Progenitor cell of endocrine pancreas (in vitro differentiated cells): ENCODE results near the gene LIN7B. TPM values are rescaled to one million over a fixed set of nuclear protein-coding genes. Genes with fewer than 3 reads are reported as not detected.
A peak's percentile ranks its signal among the peaks of the same experiment; 100 is the strongest.

Source experiments
- DNase-seq: peaks from one replicate; pipeline ENCODE4 v3.0.0; 2021; ENCODE audit warnings: low spot score; ENCODE audit not compliant: unreplicated experiment
- H3K27ac Mint-ChIP-seq: 2 replicates; pipeline ENCODE4 v1.8.0; 2021; ENCODE audit warnings: mild to moderate bottlenecking, moderate library complexity, mixed read lengths
- H3K27me3 Mint-ChIP-seq: 2 replicates; pipeline ENCODE4 v1.8.0; 2021; ENCODE audit warnings: mixed read lengths
- H3K36me3 Mint-ChIP-seq: 2 replicates; pipeline ENCODE4 v1.8.0; 2022; ENCODE audit warnings: mixed read lengths; ENCODE audit not compliant: insufficient read depth
- H3K4me1 Mint-ChIP-seq: 2 replicates; pipeline ENCODE4 v1.8.0; 2021; ENCODE audit warnings: low read depth, mixed read lengths
- H3K4me3 Mint-ChIP-seq: 2 replicates; pipeline ENCODE4 v1.8.0; 2021; ENCODE audit warnings: low read depth, mild to moderate bottlenecking, moderate library complexity, mixed read lengths
- H3K9me3 Mint-ChIP-seq: 2 replicates; pipeline ENCODE4 v1.8.0; 2021; ENCODE audit warnings: low read depth, mixed read lengths
- CTCF ChIP-seq: fragments of 200-600 bp; sonication (generic); IDR thresholded peaks from one replicate; pipeline ENCODE4 v1.5.0; 2021; ENCODE audit warnings: antibody characterized with exemption, mild to moderate bottlenecking; ENCODE audit not compliant: unreplicated experiment
- total RNA-seq: library from RNA; stranded (reverse); gene quantifications from 2 replicates; pipeline ENCODE4 v1.2.1, GENCODE V29; 2021

Gene LIN7B
- total RNA-seq, 1 donor from 2014 or later: 7.0 TPM

- no peak overlapping the region for H3K4me3 Mint-ChIP-seq
- H3K4me1 Mint-ChIP-seq: peaks cover 1% of the 10 kb centered on the region
- H3K27me3 Mint-ChIP-seq: peaks cover 19% of the 10 kb centered on the region
- no peaks in the 10 kb centered on the region for H3K9me3 Mint-ChIP-seq
- H3K36me3 Mint-ChIP-seq: no peaks in the 10 kb centered on the region
- DNase-seq: no peak
- TF ChIP-seq CTCF: no peak
- no peak overlapping the region for H3K27ac Mint-ChIP-seq
Measured at GRCh38 chr19:49080392-49080791, 33.8 kb upstream of the LIN7B start.

GRCh38 chr19:49081273-49081672, 32.9 kb upstream of the LIN7B start:
- H3K27ac Mint-ChIP-seq: peak overlapping the region; percentile 6
- H3K36me3 Mint-ChIP-seq: no peaks in the 10 kb centered on the region

GRCh38 chr19:49084206-49085019, 29.8 kb upstream of the LIN7B start:
- H3K4me3 Mint-ChIP-seq: peak overlapping the region; percentile 95
- H3K9me3 Mint-ChIP-seq: no peaks in the 10 kb centered on the region
- H3K4me1 Mint-ChIP-seq: peaks cover 14% of the 10 kb centered on the region
- H3K27me3 Mint-ChIP-seq: peaks cover 10% of the 10 kb centered on the region
- H3K36me3 Mint-ChIP-seq: peaks cover 9% of the 10 kb centered on the region
- no peak for TF ChIP-seq CTCF
- no peak for DNase-seq
- peak overlapping the region; percentile 81 for H3K27ac Mint-ChIP-seq

More at GRCh38 chr19:49081273-49081672, 32.9 kb upstream of the LIN7B start:
- no peak overlapping the region for H3K4me3 Mint-ChIP-seq
- TF ChIP-seq CTCF: no peak
- no peaks in the 10 kb centered on the region for H3K9me3 Mint-ChIP-seq
- no peak for DNase-seq
- H3K27me3 Mint-ChIP-seq: peaks cover 14% of the 10 kb centered on the region
- peaks cover 6% of the 10 kb centered on the region for H3K4me1 Mint-ChIP-seq

- no peak for TF ChIP-seq CTCF
- H3K4me1 Mint-ChIP-seq: peaks cover 14% of the 10 kb centered on the region
- peak within 1 kb of the TSS; percentile 81 for H3K27ac Mint-ChIP-seq
- peaks cover 11% of the 10 kb centered on the region for H3K36me3 Mint-ChIP-seq
- peak within 1 kb of the TSS; percentile 95 for H3K4me3 Mint-ChIP-seq
- DNase-seq: peak; percentile 99
- peaks cover 7% of the 10 kb centered on the region for H3K27me3 Mint-ChIP-seq
- no peaks in the 10 kb centered on the region for H3K9me3 Mint-ChIP-seq
Measured at GRCh38 chr19:49085020-49085867, 28.9 kb upstream of the LIN7B start, which contains the start of gene SNRNP70. SNRNP70 (plus strand) TSS chr19:49085451; CDS start chr19:49086415, 964 bp downstream.

- peaks cover 14% of the 10 kb centered on the region for H3K4me1 Mint-ChIP-seq
- H3K36me3 Mint-ChIP-seq: peaks cover 13% of the 10 kb centered on the region
- no peaks in the 10 kb centered on the region for H3K9me3 Mint-ChIP-seq
- no peak for DNase-seq
- no peak for TF ChIP-seq CTCF
- peaks cover 3% of the 10 kb centered on the region for H3K27me3 Mint-ChIP-seq
- H3K27ac Mint-ChIP-seq: peak overlapping the region; percentile 81
- peak overlapping the region; percentile 95 for H3K4me3 Mint-ChIP-seq
Measured at GRCh38 chr19:49085868-49086232, 28.3 kb upstream of the LIN7B start.
